Stimulated activated CD8-positive, alpha-beta memory T cell treated with anti-CD3 and anti-CD28 coated beads, Interleukin-4, amount 100 ng/mL, for 24 hours (primary cell): Measurements from ENCODE around the gene ULBP3.
"Not testable (repeated sequence)": the region's sequence is repeated elsewhere in the genome, so short reads cannot be mapped to it uniquely, and the experiment has no call there.

Experiments
- DNase-seq: peaks from one replicate; pipeline ENCODE4 v3.0.0-alpha.2; 2020; ENCODE audit warnings: low read depth

Gene ULBP3

GRCh38 chr6:150043096-150043495, 25.8 kb downstream of the ULBP3 start:
- no peak for DNase-seq

GRCh38 chr6:150038202-150039062, 30.5 kb downstream of the ULBP3 start:
- no peak for DNase-seq

- no peak for DNase-seq
These were observed 31.3 kb downstream of the ULBP3 start for GRCh38 chr6:150037526-150038201.

- DNase-seq = no peak
These were observed 32.8 kb downstream of the ULBP3 start for GRCh38 chr6:150036081-150036480.

- DNase-seq = no peak
These were observed 35.6 kb downstream of the ULBP3 start for GRCh38 chr6:150033207-150033771.

- no peak for DNase-seq
These were observed 36.3 kb downstream of the ULBP3 start for GRCh38 chr6:150032598-150032997.

- DNase-seq = no peak
These were observed 38.3 kb downstream of the ULBP3 start for GRCh38 chr6:150030611-150031010.

- DNase-seq = no peak
These were observed 39.2 kb downstream of the ULBP3 start for GRCh38 chr6:150029749-150030148.

GRCh38 chr6:150029276-150029675, 39.6 kb downstream of the ULBP3 start:
- DNase-seq = no peak

- no peak for DNase-seq
These were observed 40.1 kb downstream of the ULBP3 start for GRCh38 chr6:150028799-150029198.

GRCh38 chr6:150027806-150028565, 40.9 kb downstream of the ULBP3 start:
- DNase-seq = no peak

GRCh38 chr6:150026976-150027805, 41.7 kb downstream of the ULBP3 start:
- DNase-seq = no peak

GRCh38 chr6:150025201-150025917, 43.6 kb downstream of the ULBP3 start, which contains the start of gene RAET1L:
TSS of gene RAET1L (minus strand) at chr6:150025532. CDS start at chr6:150025471, 61 bp downstream.
- no peak for DNase-seq

- DNase-seq = no peak
These were observed 44.2 kb downstream of the ULBP3 start for GRCh38 chr6:150024646-150025155.

GRCh38 chr6:150024021-150024420, 44.9 kb downstream of the ULBP3 start:
- not testable (repeated sequence) for DNase-seq

GRCh38 chr6:150021870-150022269, 47.1 kb downstream of the ULBP3 start:
- DNase-seq = not testable (repeated sequence)

GRCh38 chr6:150018846-150019580, 49.9 kb downstream of the ULBP3 start:
- no peak for DNase-seq

GRCh38 chr6:150017186-150017521, 51.8 kb downstream of the ULBP3 start:
- not testable (repeated sequence) for DNase-seq

- DNase-seq = no peak
These were observed 52.4 kb downstream of the ULBP3 start for GRCh38 chr6:150016324-150017185.
